HEK293 (cell line): Measurements from ENCODE around the gene PLEKHA3.

Experiments used
- ZNF664 ChIP-seq: fragments of 450-650 bp; formaldehyde crosslinking; IDR thresholded peaks from 2 replicates; pipeline ENCODE4 v1.5.1; 2016; ENCODE audit warnings: missing biosample characterization, missing genetic modification characterization
- TF ChIP-seq, protein P1 (sequence below): fragments of 450-650 bp; formaldehyde crosslinking; IDR thresholded peaks from 2 replicates; pipeline ENCODE4 v1.5.1; 2017; ENCODE audit warnings: missing biosample characterization, missing genetic modification characterization
- TF ChIP-seq, protein P2 (sequence below): fragments of 450-650 bp; formaldehyde crosslinking; IDR thresholded peaks from 2 replicates; pipeline ENCODE4 v1.5.1; 2016; ENCODE audit warnings: missing biosample characterization, missing genetic modification characterization

DNA sequence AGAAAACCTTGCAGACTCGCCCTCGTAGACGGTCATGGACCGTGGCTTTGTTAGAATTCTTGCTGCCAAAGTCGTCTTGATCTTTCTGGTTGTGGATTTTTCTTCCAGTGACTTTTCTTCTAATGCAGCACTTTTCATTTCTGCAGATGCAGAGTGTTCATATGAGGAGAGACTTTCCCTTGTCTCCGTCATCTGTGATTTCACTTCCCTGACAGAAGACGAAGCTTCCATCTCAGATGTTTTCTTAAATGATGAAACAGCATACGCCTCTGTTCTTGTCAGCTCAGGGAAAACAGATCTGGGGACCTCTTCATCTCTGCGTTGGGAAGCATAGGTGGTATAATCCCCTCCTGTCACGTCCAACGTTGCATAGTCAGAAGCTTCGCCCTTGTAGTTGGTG lies 50.9 kb downstream of the PLEKHA3 start:
- TF ChIP-seq, protein P1, sequence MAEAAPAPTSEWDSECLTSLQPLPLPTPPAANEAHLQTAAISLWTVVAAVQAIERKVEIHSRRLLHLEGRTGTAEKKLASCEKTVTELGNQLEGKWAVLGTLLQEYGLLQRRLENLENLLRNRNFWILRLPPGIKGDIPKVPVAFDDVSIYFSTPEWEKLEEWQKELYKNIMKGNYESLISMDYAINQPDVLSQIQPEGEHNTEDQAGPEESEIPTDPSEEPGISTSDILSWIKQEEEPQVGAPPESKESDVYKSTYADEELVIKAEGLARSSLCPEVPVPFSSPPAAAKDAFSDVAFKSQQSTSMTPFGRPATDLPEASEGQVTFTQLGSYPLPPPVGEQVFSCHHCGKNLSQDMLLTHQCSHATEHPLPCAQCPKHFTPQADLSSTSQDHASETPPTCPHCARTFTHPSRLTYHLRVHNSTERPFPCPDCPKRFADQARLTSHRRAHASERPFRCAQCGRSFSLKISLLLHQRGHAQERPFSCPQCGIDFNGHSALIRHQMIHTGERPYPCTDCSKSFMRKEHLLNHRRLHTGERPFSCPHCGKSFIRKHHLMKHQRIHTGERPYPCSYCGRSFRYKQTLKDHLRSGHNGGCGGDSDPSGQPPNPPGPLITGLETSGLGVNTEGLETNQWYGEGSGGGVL: no peak
- no peak for TF ChIP-seq ZNF664 (tag by site-specific recombination)
- TF ChIP-seq, protein P2, sequence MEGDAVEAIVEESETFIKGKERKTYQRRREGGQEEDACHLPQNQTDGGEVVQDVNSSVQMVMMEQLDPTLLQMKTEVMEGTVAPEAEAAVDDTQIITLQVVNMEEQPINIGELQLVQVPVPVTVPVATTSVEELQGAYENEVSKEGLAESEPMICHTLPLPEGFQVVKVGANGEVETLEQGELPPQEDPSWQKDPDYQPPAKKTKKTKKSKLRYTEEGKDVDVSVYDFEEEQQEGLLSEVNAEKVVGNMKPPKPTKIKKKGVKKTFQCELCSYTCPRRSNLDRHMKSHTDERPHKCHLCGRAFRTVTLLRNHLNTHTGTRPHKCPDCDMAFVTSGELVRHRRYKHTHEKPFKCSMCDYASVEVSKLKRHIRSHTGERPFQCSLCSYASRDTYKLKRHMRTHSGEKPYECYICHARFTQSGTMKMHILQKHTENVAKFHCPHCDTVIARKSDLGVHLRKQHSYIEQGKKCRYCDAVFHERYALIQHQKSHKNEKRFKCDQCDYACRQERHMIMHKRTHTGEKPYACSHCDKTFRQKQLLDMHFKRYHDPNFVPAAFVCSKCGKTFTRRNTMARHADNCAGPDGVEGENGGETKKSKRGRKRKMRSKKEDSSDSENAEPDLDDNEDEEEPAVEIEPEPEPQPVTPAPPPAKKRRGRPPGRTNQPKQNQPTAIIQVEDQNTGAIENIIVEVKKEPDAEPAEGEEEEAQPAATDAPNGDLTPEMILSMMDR (tag by site-specific recombination): no peak
